ENCODE measurements around the gene TLR9.

TLR9 gene

GRCh38 chr3:52218937-52219650, 6.4 kb downstream of the TLR9 start:
- FAIRE-seq (no peak), DNase-seq (ENCODE audit: insufficient read length) (no peak)
- TF ChIP-seq POLR2A (IDR thresholded peaks at IDR 0.05; ENCODE audit: low read depth, low read length): no peak
- TF ChIP-seq TAF1 (IDR thresholded peaks at IDR 0.05; ENCODE audit: borderline replicate concordance, low read depth, low read length): no peak
- no peak for TF ChIP-seq POLR2AphosphoS5 (IDR thresholded peaks at IDR 0.05; ENCODE audit: low read depth, low read length)

- TF ChIP-seq POLR2AphosphoS5 (IDR thresholded peaks at IDR 0.05; ENCODE audit: low read depth, low read length): no peak
- no peak for FAIRE-seq
- no peak for DNase-seq (ENCODE audit: insufficient read length)
These were observed 7.0 kb downstream of the TLR9 start for GRCh38 chr3:52218454-52218853.

- TF ChIP-seq POLR2A (IDR thresholded peaks at IDR 0.05; ENCODE audit: low read depth, low read length) (no peak), POLR2AphosphoS5 (IDR thresholded peaks at IDR 0.05; ENCODE audit: low read depth, low read length) (no peak), TAF1 (IDR thresholded peaks at IDR 0.05; ENCODE audit: borderline replicate concordance, low read depth, low read length) (no peak)
- FAIRE-seq (no peak), DNase-seq (ENCODE audit: insufficient read length) (no peak)
These were observed 7.4 kb downstream of the TLR9 start for GRCh38 chr3:52218026-52218425.

GRCh38 chr3:52217409-52217805, 8.0 kb downstream of the TLR9 start:
- TF ChIP-seq TAF1 (IDR thresholded peaks at IDR 0.05; ENCODE audit: borderline replicate concordance, low read depth, low read length) (no peak), POLR2AphosphoS5 (IDR thresholded peaks at IDR 0.05; ENCODE audit: low read depth, low read length) (no peak), POLR2A (IDR thresholded peaks at IDR 0.05; ENCODE audit: low read depth, low read length) (no peak)
- FAIRE-seq: no peak
- no peak for DNase-seq (ENCODE audit: insufficient read length)

GRCh38 chr3:52216585-52217408, 8.6 kb downstream of the TLR9 start:
- TF ChIP-seq POLR2A (IDR thresholded peaks at IDR 0.05; ENCODE audit: low read depth, low read length) (no peak), TAF1 (IDR thresholded peaks at IDR 0.05; ENCODE audit: borderline replicate concordance, low read depth, low read length) (no peak), POLR2AphosphoS5 (IDR thresholded peaks at IDR 0.05; ENCODE audit: low read depth, low read length) (no peak)
- FAIRE-seq (no peak), DNase-seq (ENCODE audit: insufficient read length) (no peak)

GRCh38 chr3:52215351-52215750, 10.1 kb downstream of the TLR9 start:
- DNase-seq (ENCODE audit: insufficient read length) (no peak), FAIRE-seq (no peak)
- TF ChIP-seq POLR2AphosphoS5 (IDR thresholded peaks at IDR 0.05; ENCODE audit: low read depth, low read length) (no peak), TAF1 (IDR thresholded peaks at IDR 0.05; ENCODE audit: borderline replicate concordance, low read depth, low read length) (no peak), POLR2A (IDR thresholded peaks at IDR 0.05; ENCODE audit: low read depth, low read length) (no peak)

GRCh38 chr3:52213901-52214300, 11.5 kb downstream of the TLR9 start:
- no peak for FAIRE-seq
- DNase-seq (ENCODE audit: insufficient read length): no peak
- no peak for TF ChIP-seq POLR2A (IDR thresholded peaks at IDR 0.05; ENCODE audit: low read depth, low read length)
- TF ChIP-seq TAF1 (IDR thresholded peaks at IDR 0.05; ENCODE audit: borderline replicate concordance, low read depth, low read length): no peak
- no peak for TF ChIP-seq POLR2AphosphoS5 (IDR thresholded peaks at IDR 0.05; ENCODE audit: low read depth, low read length)

- FAIRE-seq: no peak
These were observed 12.4 kb downstream of the TLR9 start for GRCh38 chr3:52213005-52213404.

GRCh38 chr3:52211268-52211891, 14.1 kb downstream of the TLR9 start:
- FAIRE-seq: no peak
- TF ChIP-seq TAF1 (IDR thresholded peaks at IDR 0.05; ENCODE audit: borderline replicate concordance, low read depth, low read length): no peak
- no peak for TF ChIP-seq POLR2AphosphoS5 (IDR thresholded peaks at IDR 0.05; ENCODE audit: low read depth, low read length)
- TF ChIP-seq POLR2A (IDR thresholded peaks at IDR 0.05; ENCODE audit: low read depth, low read length): no peak
- no peak for DNase-seq (ENCODE audit: insufficient read length)

More at GRCh38 chr3:52213005-52213404, 12.4 kb downstream of the TLR9 start:
- no peak for TF ChIP-seq POLR2A (IDR thresholded peaks at IDR 0.05; ENCODE audit: low read depth, low read length)
- TF ChIP-seq TAF1 (IDR thresholded peaks at IDR 0.05; ENCODE audit: borderline replicate concordance, low read depth, low read length): no peak
- TF ChIP-seq POLR2AphosphoS5 (IDR thresholded peaks at IDR 0.05; ENCODE audit: low read depth, low read length): no peak
- no peak for DNase-seq (ENCODE audit: insufficient read length)

GRCh38 chr3:52210550-52211046, 14.8 kb downstream of the TLR9 start:
- FAIRE-seq (no peak), DNase-seq (ENCODE audit: insufficient read length) (no peak)
- TF ChIP-seq POLR2A (IDR thresholded peaks at IDR 0.05; ENCODE audit: low read depth, low read length) (no peak), TAF1 (IDR thresholded peaks at IDR 0.05; ENCODE audit: borderline replicate concordance, low read depth, low read length) (no peak), POLR2AphosphoS5 (IDR thresholded peaks at IDR 0.05; ENCODE audit: low read depth, low read length) (no peak)

- no peak for FAIRE-seq
- no peak for TF ChIP-seq POLR2AphosphoS5 (IDR thresholded peaks at IDR 0.05; ENCODE audit: low read depth, low read length)
- no peak for DNase-seq (ENCODE audit: insufficient read length)
These were observed 15.4 kb downstream of the TLR9 start for GRCh38 chr3:52210037-52210436.

Data from GM12892 (cell line).